GM18507 (cell line): Measurements from ENCODE around the gene MTRFR.
"Not testable (repeated sequence)": the region's sequence is repeated elsewhere in the genome, so short reads cannot be mapped to it uniquely, and the experiment has no call there.

Source experiments
- DNase-seq: peaks from one replicate; pipeline ENCODE4 v3.0.0; 2011; ENCODE audit warnings: low read depth; ENCODE audit not compliant: insufficient read length; ENCODE audit errors: extremely low spot score
- FAIRE-seq: peaks from 2 replicates; lab custom pipeline; 2011; peaks lifted over from hg19 to GRCh38; lab: Jason Lieb, UNC

The MTRFR gene

DNA sequence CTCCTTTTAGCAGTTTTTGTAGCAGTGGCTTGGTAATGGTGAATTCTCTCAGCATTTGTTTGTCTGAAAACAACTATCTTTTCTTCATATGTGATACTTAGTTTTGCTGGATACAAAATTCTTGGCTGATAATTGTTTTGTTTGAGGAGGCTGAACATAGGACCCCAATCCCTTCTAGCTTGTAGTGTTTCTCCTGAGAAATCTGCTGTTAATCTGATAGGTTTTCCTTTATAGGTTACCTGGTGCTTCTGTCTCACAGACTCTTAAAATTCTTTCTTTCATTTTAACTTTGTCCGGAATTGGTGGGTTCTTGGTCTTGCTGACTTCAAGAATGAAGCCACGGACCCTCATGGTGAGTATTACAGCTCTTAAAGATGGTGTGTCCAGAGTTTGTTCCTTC lies 14.9 kb downstream of the MTRFR start:
- FAIRE-seq, DNase-seq: not testable (repeated sequence)

- not testable (repeated sequence) for DNase-seq, FAIRE-seq
These were observed 15.9 kb downstream of the MTRFR start for GRCh38 chr12:123248996-123249741.

- FAIRE-seq (no peak), DNase-seq (no peak)
These were observed 17.5 kb downstream of the MTRFR start for GRCh38 chr12:123250471-123251383.

- DNase-seq (no peak), FAIRE-seq (no peak)
These were observed 18.3 kb downstream of the MTRFR start for GRCh38 chr12:123251403-123252076.

DNA sequence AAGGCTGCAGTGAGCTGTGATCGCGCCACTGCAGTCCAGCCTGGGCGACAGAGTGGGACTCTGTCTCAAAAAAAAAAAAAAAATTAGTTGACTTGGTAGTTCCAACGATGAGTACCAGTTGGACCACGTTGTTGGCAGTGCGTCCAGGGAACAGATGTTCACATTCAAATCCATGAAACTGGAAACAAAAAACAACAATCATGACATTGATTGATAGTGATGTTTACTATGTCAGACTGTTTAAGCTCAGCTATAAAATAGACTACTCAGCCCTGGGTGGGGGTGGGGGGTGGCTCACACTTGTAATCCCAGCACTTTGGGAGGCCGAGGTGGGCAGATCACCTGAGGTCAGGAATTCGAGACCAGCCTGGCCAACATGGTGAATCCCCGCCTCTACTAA lies 19.1 kb downstream of the MTRFR start:
- not testable (repeated sequence) for DNase-seq, FAIRE-seq

DNA sequence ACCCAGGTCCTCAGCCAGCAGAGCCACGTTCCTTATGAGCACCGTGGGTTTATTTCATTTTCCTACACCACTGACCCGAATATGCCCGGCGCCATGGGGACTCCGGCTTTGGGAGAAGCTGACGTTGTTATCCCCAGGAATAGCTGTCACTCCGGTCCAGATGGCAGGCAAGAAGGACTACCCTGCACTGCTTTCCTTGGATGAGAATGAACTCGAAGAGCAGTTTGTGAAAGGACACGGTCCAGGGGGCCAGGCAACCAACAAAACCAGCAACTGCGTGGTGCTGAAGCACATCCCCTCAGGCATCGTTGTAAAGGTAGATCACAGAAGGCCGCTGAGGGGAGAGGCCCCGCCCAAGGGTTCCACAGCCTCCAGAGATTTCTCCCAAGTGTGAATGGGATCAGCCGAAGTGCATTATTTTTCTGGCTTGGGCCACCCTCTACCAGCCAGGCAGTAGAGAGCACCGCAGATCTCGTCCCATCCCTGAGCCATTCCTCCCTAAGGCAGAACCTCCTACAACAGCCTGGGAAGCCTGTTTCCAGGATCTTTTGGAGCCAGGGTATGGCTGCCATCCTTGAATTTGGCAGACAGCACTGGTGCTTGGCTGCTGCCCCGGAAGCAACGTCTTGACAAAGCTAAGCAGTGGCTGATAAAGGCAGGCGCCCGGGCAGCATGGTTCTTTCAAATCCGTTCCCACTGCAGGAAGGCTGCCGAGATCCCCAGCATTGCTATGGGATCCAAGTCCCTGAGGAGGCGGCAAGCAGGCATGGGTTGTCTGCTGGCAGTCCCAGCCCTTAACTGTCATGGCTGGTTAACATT lies 20.6 kb downstream of the MTRFR start:
- DNase-seq: no peak
- FAIRE-seq: no peak

GRCh38 chr12:123254853-123255446 lies 21.7 kb downstream of the MTRFR start:
- DNase-seq (no peak), FAIRE-seq (no peak)

GRCh38 chr12:123258593-123258992 lies 25.4 kb downstream of the MTRFR start:
- DNase-seq (no peak), FAIRE-seq (no peak)

DNA sequence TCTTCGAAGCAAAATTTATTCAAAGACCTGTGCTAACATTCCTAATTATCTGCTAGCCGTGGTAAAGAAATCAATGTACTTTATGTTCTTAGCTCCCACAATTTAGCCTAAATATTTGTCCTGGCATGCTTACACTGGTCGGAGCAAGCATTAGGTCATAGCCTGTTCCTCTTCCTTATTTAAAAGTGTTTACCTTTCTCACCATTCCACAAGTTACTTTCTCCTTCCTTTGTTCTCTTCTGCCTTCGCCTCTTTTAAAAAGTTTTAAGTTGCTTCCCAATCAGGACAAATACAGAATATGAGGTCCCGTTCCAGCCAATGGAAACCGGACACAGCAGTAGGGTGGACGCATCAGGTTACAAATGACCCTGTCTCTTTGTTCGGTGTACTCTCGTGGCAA lies 26.8 kb downstream of the MTRFR start:
- FAIRE-seq: no peak
- DNase-seq: no peak

DNA sequence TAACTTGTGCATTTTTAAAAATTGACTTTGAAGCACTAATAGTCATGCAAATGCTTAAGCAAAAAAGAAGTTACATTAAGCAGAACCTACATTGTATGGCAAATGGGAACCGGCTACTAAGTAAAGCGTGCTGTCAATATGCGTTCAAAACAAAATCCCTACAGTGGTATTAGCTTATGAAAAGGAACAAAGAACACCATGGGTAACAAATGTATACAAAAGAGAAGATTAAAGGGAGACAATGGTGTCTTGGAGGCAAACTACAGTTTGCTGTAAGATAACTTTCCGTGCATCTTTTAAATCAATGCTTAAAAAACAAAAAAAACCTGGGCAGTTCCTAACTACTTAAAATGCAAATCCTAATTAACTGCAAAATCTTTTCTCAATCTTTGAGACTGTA lies 28.0 kb downstream of the MTRFR start:
- FAIRE-seq (no peak), DNase-seq (no peak)

DNA sequence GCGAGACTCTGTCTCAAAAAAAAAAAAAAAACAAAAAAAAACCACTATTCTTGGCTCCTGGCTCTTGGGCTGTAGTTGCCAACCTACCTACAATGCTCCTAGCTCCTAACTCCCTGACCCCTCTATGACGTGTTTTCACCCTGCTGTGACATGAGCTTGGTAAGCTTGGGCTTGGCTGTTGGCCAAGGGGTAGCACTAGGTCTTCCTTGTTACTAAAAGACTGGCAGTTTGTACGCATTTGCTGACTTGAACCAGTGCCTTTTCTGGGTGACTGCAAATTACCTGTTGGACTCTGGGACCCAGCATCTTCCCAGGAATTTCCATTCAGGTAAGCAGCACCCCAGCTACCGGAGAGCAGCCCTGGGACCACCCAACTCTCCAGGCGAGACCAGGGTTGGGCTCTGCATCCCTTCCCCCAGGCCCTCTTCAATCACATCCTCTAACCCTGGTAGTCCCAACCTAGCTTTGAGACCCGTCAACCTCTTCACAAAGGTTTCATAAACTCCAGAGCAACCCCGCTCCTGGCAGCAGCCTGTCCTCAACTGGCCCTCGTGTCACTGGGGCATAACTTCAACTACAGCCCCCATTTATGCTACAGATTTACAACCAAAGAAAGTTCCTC lies 30.1 kb downstream of the MTRFR start:
- DNase-seq: no peak
- no peak for FAIRE-seq

DNA sequence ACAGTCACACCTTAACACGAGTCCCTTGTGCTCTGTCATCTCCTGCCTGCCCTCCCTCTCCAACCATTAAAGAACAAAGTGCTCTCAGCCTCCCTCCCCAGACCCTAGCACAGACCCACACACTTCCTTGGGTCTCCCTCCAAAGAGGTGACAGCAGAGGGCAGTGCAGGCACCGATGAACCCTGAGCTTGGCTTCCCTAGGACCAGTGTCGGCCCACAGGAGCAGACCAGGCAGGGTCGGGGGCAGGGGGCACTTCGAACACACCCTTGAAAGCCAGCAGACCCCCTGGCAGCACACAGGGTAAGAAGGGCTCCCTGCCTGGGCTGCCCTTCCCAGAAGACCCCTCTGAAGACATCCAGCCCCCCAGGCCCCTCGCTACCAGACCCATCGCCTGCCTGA lies 31.4 kb downstream of the MTRFR start:
- DNase-seq (no peak), FAIRE-seq (no peak)

DNA sequence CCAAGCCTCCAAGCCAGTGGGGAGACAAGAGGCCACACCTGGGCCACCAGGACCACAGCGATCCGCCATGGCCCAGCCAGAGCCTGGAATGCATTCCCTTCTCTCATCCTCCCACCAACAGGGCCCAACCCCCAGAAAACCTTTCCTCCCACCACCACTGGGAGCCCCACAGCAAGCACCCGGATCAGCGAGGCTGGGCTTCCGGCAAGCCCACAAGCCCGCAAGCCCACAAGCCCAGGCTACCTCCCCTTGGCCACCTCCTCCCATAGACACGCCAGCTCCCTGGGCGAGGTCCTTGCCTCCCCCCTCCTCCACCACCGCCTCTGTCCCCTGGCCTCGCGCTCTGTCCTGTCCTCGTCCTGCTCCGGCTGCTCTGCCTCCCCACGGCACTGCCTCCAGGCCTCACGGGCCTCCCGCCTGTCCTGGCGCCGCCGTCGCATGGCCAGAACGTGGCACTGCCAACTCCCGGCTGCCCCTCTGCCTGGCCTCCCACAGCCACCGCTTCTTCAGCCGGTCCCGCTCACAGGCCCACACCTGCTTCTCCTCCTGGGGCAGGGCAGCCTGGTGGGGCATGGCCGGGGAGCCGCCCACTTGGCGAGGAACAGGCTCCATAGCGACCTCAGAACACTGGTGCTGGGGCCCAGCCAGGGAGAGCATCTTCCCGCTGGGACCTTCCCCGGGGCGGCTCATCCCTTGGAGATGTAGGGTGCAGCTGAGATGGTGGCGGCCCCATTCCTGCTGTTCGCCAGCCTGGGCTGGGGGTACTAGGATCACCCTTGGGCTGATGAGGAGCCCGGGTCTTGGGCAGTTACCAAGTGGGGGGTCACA lies 32.8 kb downstream of the MTRFR start:
- no peak for DNase-seq
- no peak for FAIRE-seq

- FAIRE-seq: no peak
- DNase-seq: no peak
These were observed 33.5 kb downstream of the MTRFR start for GRCh38 chr12:123266679-123267277.

DNA sequence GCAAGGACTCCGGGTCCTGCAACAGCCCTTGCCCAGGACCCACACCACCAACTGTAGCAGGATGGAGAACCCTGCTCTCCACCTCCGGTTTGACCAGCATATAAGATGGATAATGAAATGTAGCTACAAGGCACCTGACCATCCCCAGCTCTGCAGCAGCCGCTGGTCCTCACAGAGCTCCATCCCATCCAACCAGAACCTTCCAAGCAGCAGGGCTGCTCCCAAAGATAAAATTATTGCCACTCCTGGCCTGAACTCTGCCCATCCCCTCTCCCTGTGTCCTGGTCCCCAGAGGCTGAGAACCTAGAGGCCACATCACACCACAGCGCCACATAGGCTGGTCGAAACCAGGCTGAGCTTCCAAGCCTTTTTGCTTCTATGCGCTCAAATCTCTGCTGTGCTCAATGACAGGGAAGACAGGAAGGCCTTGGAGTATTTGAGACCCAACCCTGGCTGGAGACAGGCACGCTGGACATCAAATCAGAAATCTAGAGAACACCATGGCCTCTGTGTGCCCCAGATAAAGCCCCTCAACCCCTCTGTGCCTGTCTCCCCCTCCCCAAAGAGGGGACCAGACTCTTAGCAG lies 34.2 kb downstream of the MTRFR start:
- DNase-seq: no peak
- FAIRE-seq: no peak

DNA sequence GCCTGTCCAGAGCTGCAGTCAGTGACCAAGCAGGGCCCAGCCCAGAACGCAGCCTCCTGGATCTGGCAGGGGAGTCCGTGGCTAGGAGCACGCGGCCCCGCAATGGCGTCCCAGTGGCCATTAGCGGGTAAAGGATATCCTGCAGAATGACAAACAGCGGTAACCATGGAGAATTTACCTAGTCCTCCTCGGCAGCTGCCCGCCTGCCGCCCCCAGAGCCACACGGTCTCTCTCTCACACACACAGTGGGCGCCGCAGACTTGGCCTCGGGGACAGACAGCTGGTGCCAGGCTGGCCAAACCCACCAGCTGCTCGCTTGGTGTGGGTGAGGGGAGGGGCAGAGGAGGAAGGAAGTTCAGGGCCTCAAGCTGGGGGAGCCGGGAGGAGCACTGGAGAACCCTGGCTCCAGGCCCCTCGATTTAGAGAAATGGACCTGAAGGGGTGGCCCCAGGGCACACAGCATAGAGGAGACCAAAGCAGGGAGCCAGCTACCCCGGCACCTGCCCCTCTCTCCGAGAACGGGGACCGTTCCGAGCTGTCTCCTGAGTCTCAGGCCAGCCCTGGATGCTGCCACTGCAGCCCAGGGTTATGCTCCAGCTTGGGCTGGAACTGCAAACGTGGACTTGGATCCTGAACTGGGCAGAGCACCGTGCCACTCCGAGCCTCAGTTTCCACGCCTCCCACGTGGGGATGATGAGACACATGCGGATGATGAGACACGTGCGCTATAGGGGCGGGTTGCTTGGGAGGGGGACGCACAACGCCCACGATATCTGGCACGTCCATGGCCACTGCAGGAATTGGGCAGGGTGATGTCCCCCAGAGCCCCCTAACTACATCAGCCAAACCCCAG lies 35.0 kb downstream of the MTRFR start:
- DNase-seq (no peak), FAIRE-seq (no peak)
